NCI-H187 treated with DMSO at 0.1 percent for 48 hours (cell line): Measurements from ENCODE around the gene PSME2.

Experiments used
- DNase-seq: peaks from one replicate; lab custom pipeline; 2025; lab: John Stamatoyannopoulos, UW

PSME2 gene

GRCh38 chr14:24135834-24136683, 10.4 kb downstream of the PSME2 start, which contains the start of gene PSME1:
PSME1 (plus strand) TSS chr14:24136194; CDS start chr14:24136263, 69 bp downstream.
- peak; percentile 76 for DNase-seq

GRCh38 chr14:24135584-24135833, 10.9 kb downstream of the PSME2 start:
- peak; percentile 76 for DNase-seq

GRCh38 chr14:24133735-24134134, 12.7 kb downstream of the PSME2 start:
- no peak for DNase-seq

GRCh38 chr14:24132976-24133375, 13.4 kb downstream of the PSME2 start:
- DNase-seq: no peak

DNA sequence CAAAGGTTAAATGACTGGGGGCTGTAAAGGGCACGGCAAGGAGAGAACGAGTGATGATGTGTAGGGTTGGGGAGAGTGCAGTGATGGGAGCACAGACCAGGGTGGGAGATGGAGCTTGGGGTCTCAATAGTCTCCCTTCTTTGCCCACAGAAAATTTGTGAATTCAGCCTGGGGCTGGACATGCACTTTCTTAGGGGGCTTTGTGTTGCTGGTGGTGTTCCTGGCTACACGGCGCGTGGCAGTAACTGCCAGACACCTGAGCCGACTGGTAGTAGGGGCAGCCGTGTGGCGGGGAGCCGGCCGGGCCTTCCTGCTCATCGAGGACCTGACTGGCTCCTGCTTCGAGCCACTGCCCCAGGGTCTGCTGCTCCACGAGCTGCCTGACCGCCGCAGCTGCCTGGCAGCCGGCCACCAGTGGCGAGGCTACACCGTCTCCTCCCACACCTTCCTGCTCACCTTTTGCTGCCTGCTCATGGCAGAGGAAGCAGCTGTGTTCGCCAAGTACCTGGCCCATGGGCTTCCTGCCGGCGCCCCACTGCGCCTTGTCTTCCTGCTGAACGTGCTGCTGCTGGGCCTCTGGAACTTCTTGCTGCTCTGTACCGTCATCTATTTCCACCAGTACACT, 14.2 kb downstream of the PSME2 start:
- DNase-seq: no peak

- DNase-seq: no peak
Measured at GRCh38 chr14:24131549-24131966, 14.9 kb downstream of the PSME2 start.

DNA sequence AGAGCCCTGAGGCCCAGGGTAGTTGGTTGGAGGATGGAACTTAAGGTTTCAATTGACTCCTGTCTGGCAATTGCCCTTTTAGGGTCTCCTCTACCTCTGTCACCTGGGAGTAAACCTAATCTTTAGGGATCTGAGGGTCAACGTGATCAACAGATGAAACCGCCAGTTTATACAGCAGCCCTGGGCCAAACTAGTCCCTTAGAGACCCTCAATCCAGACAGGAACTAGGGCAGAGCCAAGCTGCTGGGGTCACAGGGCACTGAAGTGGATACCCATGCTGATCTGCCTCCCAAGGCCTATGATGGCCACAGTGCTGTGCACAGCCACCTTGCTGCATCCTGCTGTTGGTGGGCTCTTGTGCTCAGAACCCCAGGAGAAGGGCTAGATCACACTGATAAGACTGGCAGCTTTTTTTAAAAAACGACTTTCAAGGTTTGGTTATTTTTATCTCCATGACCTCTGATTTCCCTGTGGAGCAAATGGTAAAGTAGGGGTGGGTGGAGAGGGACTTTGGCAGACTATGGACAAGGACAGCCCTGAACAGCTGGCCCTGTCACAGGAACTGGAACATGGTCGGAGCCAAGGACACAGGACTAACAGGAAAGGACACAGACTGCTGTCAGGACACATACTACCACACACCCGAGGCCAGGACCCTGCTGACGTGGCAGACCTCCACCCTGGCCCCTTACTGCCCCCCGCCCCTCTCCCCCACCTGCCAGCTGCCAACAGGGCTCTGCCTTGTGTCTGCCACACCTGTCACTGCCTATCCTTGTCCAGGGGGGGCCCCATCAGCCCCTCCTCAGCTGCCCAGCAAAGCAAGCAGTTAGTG, 15.5 kb downstream of the PSME2 start:
- no peak for DNase-seq

GRCh38 chr14:24130380-24130716, 16.1 kb downstream of the PSME2 start, which contains the start of gene FITM1:
FITM1 (plus strand) TSS chr14:24130659; CDS start chr14:24131564, 905 bp downstream.
- no peak for DNase-seq

DNA sequence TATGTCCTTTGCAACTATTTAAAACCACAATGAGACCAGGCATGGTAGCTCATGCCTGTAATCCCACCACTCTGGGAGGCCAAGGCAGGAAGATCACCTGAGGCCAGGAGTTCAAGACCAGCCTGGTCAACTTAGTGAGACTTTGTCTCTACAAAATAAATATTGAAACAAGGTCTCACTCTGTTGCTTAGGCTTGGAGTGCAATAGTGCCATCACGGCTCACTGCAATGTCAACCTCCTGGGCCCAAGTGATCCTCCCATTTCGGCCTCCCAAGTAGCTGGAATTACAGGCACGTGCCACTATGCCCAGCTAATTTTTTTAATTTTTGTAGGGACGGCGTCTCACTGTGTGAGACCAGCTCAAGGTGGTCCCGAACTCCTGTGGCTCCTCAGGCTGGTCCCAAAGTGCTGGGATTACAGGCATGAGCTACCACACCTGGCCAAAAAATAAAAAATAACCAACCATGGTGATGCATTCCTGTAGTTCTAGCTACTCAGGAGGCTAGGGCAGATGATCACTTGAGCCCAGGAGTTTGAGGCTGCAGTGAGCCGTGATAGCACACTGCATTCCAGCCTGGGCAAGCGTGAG, 16.9 kb downstream of the PSME2 start:
- DNase-seq: no peak

DNA sequence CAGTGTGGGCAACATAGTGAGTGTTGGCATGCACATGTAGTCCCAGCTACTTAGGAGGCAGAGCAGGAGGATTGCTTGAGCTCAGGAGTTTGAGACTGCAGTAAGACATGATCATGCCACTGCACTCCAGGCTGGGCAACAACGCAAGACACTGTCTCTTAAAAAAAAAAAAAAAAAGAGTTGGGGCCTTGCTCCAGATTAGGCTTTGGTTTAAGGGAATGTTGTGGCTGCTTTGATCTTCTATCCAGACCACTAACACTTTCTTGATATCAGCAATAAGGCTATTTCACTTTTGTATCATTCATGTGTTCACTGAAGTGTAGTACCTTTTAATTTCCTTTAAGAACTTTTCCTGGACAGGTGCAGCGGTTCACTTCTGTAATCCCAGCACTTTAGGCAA, 18.7 kb downstream of the PSME2 start:
- no peak for DNase-seq

GRCh38 chr14:24126939-24127338, 19.5 kb downstream of the PSME2 start:
- no peak for DNase-seq

GRCh38 chr14:24123424-24124417, 22.7 kb downstream of the PSME2 start:
- DNase-seq: no peak

GRCh38 chr14:24122898-24123297, 23.5 kb downstream of the PSME2 start:
- no peak for DNase-seq

DNA sequence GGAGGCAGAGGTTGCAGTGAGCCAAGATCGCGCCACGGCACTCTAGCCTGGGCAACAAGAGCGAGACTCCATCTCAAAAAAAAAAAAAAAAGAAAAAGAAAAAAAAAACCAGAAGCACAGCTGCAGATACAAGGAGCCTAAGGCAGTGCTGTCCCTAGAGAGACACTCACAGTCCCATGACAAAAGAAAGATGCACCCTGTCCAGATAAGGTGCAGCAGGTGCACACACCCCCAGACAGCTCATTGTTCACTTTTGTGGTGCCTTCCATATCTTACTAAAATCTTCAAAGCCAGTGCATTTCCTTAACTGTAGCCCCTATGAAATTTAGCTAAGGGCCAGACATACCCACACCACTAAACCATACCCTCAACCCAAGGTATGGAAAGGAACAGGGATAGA, 24.0 kb downstream of the PSME2 start:
- DNase-seq: no peak

DNA sequence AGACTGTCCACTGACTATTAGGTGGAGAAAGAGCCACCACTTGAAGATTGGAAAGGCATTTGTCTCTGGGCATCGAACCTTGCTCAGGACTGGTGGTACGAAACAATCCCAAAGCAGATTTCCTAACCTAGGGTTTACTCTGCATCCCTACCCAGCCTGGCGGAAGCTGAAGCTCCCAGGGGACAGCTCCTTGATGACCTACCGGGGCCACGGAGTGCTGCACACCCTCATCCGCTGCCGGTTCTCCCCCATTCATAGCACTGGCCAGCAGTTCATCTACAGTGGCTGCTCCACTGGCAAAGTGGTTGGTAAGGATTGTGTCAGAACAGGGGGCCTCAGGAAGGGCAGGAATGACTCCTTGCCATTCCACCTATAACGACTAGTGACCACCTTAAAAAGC, 25.2 kb downstream of the PSME2 start:
- no peak for DNase-seq

DNA sequence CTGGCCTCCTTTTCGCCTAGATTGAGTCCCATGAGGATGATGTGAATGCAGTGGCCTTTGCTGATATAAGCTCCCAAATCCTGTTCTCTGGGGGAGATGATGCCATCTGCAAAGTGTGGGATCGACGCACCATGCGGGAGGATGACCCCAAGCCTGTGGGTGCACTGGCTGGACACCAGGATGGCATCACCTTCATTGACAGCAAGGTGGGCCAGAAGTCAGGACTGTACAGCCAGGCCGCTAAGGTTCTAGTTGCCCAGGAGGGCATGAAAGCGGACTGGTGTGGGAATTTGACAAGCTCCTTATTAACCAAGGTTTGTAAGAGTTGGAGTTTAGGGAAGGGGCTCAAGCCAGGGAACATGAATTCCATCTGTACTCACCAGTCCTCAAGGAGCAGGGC, 26.7 kb downstream of the PSME2 start:
- no peak for DNase-seq

- no peak for DNase-seq
Measured at GRCh38 chr14:24117179-24117578, 29.2 kb downstream of the PSME2 start.

DNA sequence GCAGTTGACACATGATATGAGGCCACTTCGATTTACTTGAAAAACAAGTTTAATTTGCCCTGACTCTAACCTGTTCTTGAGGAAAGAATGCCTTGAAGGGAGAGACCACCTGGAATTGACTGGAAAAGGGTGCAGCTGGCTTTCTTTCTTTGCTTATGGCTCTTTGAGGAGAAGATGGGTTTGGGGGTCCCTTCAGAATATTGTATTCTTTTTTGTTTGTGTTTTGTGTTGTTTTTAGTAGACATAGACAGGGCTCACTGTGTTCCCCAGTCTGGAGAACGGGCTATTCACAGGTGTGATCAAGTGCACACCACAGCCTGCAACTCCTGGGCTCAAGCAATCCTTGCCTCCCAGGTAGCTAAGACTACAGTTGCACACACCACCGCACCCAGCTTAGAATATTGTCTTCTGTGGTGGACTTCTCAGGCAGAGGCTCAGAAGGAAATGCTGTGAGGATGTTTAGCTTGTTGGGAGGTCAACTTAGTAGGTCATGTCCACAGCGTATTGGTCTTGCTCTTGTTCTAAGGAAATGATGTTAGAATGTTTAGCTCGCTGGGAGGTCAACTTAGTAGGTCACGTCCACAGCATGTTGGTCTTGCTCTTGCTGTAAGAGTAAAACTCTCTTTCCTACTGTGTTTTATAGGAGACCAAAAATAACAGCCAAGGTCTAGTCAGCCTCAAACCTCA, 30.1 kb downstream of the PSME2 start:
- no peak for DNase-seq

GRCh38 chr14:24115422-24116127, 30.8 kb downstream of the PSME2 start:
- no peak for DNase-seq
